K562 (cell line): ENCODE results near the gene ARNT2. TPM values are rescaled to one million over a fixed set of nuclear protein-coding genes. Genes with fewer than 3 reads are reported as not detected.

Experiments used
- ATAC-seq: fragments of 200-7000 bp; cut with Tn5 transposase; 3 replicates; pipeline ENCODE4 v1.9.1; 2020; ENCODE audit warnings: moderate library complexity
- BruUV-seq: library from RNA; stranded (reverse); fragments of 400-500 nt; replicated peaks from 2 replicates; lab custom pipeline; 2021; lab: Mats Ljungman, UMichigan
- CTCF ChIA-PET: fragments of 300-600 bp; formaldehyde crosslinking; extraction: SDS; loops from one replicate; lab custom pipeline; 2021; ENCODE audit warnings: low intra/inter-chr PET ratio; lab: Yijun Ruan, JAX
- POLR2A ChIA-PET: fragments of 300-600, 350-650 bp; sonication (Branson Sonifier 250); formaldehyde crosslinking; extraction: SDS; loops from one replicate; lab custom pipeline; 2021; ENCODE audit warnings: antibody characterized with exemption, inconsistent platforms; lab: Yijun Ruan, JAX
- DNase-seq, 4 experiments: peaks; one replicate each; pipeline versions ENCODE4 v3.0.0 to v3.0.0-alpha.2; 2011 to 2018; ENCODE audit warnings: low spot score in 3 of 4, mixed read lengths in 3 of 4; ENCODE audit errors: extremely low read depth in 1 of 4
- FAIRE-seq: peaks from 2 replicates; lab custom pipeline; 2011; peaks lifted over from hg19 to GRCh38; lab: Jason Lieb, UNC
- H2AFZ ChIP-seq: 2 replicates; pipeline ENCODE4 v1.6.0; 2011; ENCODE audit warnings: low read depth, low read length, control low read depth, inconsistent platforms
- H3K27ac ChIP-seq: fragments of 200-600 bp; 3 replicates; pipeline ENCODE4 v1.8.0; 2011; ENCODE audit warnings: low read depth, mild to moderate bottlenecking, control low read depth, inconsistent platforms, low read length, moderate library complexity, mixed read lengths; ENCODE audit errors: extremely low read depth
- H3K27me3 ChIP-seq, 2 experiments: fragments of 300-600 bp in 1 of 2; 2 replicates in 1 of 2; 3 replicates in 1 of 2; pipeline versions ENCODE4 v1.6.0 to v1.8.0; 2011; ENCODE audit warnings: inconsistent platforms in 2 of 2, low read length in 2 of 2, mild to moderate bottlenecking in 1 of 2, mixed read lengths in 1 of 2, moderate library complexity in 1 of 2; ENCODE audit not compliant: control insufficient read depth in 2 of 2, insufficient read depth in 2 of 2
- H3K36me3 ChIP-seq: fragments of 300-600 bp; 3 replicates; pipeline ENCODE4 v1.8.0; 2011; ENCODE audit warnings: mild to moderate bottlenecking, low read length, inconsistent platforms; ENCODE audit not compliant: control insufficient read depth, insufficient read depth
- H3K4me1 ChIP-seq, 2 experiments: fragments of 200-600 bp in 1 of 2; replicated peaks in 1 of 2; 2 replicates in 1 of 2; 3 replicates in 1 of 2; pipeline versions ENCODE4 v1.5.1 to v1.8.0; 2011; ENCODE audit warnings: inconsistent platforms in 2 of 2, low read length in 2 of 2, mild to moderate bottlenecking in 1 of 2, mixed read lengths in 1 of 2, moderate library complexity in 1 of 2; ENCODE audit not compliant: control insufficient read depth in 2 of 2, insufficient read depth in 2 of 2
- H3K4me2 ChIP-seq: 2 replicates; pipeline ENCODE4 v1.6.1; 2011; ENCODE audit warnings: low read length, control low read depth, inconsistent platforms, mixed read lengths; ENCODE audit not compliant: insufficient read depth
- H3K4me3 ChIP-seq: fragments of 200-600 bp; sonication (generic), shearing (Covaris generic); 2 replicates; pipeline ENCODE4 v1.5.1; 2016; ENCODE audit warnings: control low read depth, inconsistent platforms
- H3K79me2 ChIP-seq: fragments of 200-600 bp; 3 replicates; pipeline ENCODE4 v1.8.0; 2011; ENCODE audit warnings: low read length, inconsistent platforms; ENCODE audit not compliant: control insufficient read depth, insufficient read depth
- H3K9ac ChIP-seq, 2 experiments: 2 replicates each; pipeline versions ENCODE4 v1.6.0 to v1.6.1; 2011; ENCODE audit warnings: low read depth in 2 of 2, low read length in 2 of 2, control low read depth in 1 of 2, inconsistent platforms in 1 of 2, mild to moderate bottlenecking in 1 of 2, mixed read lengths in 1 of 2; ENCODE audit not compliant: insufficient read depth in 1 of 2
- H3K9me1 ChIP-seq: one replicate; pipeline ENCODE4 v1.6.0; 2011; ENCODE audit warnings: inconsistent platforms, mild to moderate bottlenecking, low read length, moderate library complexity; ENCODE audit not compliant: control insufficient read depth, insufficient read depth
- H3K9me3 ChIP-seq: replicated peaks from 2 replicates; pipeline ENCODE4 v1.5.1; 2011; ENCODE audit warnings: low read depth, low read length, inconsistent platforms; ENCODE audit not compliant: control insufficient read depth, insufficient read depth
- H4K20me1 ChIP-seq: replicated peaks from 2 replicates; pipeline ENCODE4 v1.6.1; 2011; ENCODE audit warnings: low read length, inconsistent platforms, mixed read lengths; ENCODE audit not compliant: control insufficient read depth, insufficient read depth
- RBM39 ChIP-seq: fragments of 200-400 bp; formaldehyde crosslinking; optimal IDR thresholded peaks from 2 replicates; pipeline ENCODE3; 2018; ENCODE audit warnings: low read depth, low read length
- ZEB2 ChIP-seq: fragments of 450-650 bp; IDR thresholded peaks from 2 replicates; pipeline ENCODE4 v1.6.1; 2016
- WGBS: fragments of 100-300 bp; shearing (Covaris generic); methylation state at CpG from one replicate; pipeline ENCODE4 v1.1.6; 2016; ENCODE audit warnings: low coverage, mixed read lengths; ENCODE audit not compliant: insufficient coverage; ENCODE audit errors: missing lambda C conversion rate; 5-methylcytosine and 5-hydroxymethylcytosine counted together
- in situ Hi-C: fragments of 300-500 bp; cut with MboI; formaldehyde crosslinking; loops from 4 replicates; pipeline ENCODE4 v1.15.0; 2018; ENCODE audit warnings: inconsistent platforms, mixed read lengths
- intact Hi-C: fragments of 100-400 bp; cut with micrococcal nuclease; formaldehyde crosslinking; loops from 2 replicates; pipeline ENCODE4 v1.14.2; 2022
- polyA plus RNA-seq, 8 experiments: library from polyadenylated mRNA; depleted of rRNA in 4 of 8; stranded (reverse) in 5 of 8; unstranded in 3 of 8; fragments of >200 nt; fragmentation: Nextera tagmentation in 2 of 8; fragmentation: Illumina TruSeq in 1 of 8; extraction: Ambion mirVana in 2 of 8; extraction: Trizol in 1 of 8; gene quantifications; 2 replicates each; pipeline versions ENCODE4 v1.2.1 to v1.2.3, GENCODE V29; 2011 to 2014; ENCODE audit warnings: inconsistent platforms in 1 of 8, missing spikeins in 1 of 8
- total RNA-seq, 7 experiments: library from RNA; depleted of rRNA in 6 of 7; stranded (reverse); fragments of >200 nt in 6 of 7; fragmentation: Illumina TruSeq in 2 of 7; extraction: Trizol in 2 of 7; gene quantifications; 2 replicates each; pipeline versions ENCODE4 v1.2.1 to v1.2.3, GENCODE V29; 2011 to 2021; ENCODE audit warnings: low replicate concordance in 1 of 7
- TF ChIP-seq, protein P1 (sequence below): fragments of 250-450 bp; sonication (Bioruptor Pico); IDR thresholded peaks from 2 replicates; pipeline ENCODE4 v1.4.0; 2020

The ARNT2 gene
- total and polyA plus RNA-seq, 9 of the 15 experiments (the other 6 are each of a cell fraction or from before 2014, with no cell fraction given) = 0.01 TPM; not detected in 8

DNA sequence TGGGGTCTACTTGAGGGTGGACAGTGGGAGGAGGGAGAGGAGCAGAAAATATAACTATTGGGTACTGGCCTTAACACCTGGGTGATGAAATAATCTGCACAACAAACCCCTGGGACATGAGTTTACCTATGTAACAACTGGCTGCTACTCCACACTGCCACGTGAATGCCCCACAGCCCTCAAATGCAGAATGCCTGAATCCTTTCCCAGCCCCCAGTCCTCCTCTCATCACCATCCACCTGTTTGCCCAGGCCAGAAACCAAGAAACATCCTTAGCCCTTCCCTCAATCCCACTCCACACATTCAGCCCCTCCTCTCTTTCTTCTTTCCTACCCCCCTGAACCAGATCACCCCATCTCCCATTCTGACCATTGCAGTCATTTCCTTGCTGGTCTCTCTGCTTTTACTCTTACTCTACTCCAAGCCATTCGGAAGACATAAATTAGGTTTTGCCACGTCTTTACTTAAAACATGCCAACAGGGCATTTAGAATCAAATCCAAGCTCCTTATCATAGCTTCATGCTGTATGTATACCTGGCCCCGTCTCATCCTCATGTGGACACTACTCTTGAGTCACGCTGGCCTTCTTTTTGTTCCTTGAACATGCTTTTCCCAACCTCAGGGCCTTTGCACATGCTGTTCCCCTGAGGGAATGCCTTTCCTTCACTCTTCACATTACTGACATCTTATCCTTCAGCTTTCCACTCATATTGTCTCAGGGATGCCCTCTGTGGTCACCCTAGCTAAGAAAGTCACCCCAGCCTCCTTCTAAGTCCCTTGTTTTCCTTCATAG is 153.5 kb downstream of the ARNT2 start:
- BruUV-seq = no TSS peak
- no peak overlapping the region for H3K4me3 ChIP-seq
- H3K9ac ChIP-seq = no peak overlapping the region
- no peaks in the 10 kb centered on the region for H3K79me2 ChIP-seq
- H3K27me3 ChIP-seq = peaks cover 0 to 25% of the 10 kb centered on the region in 2 experiments; a peak in 3 of 5 replicates
- in situ Hi-C loops (no loop called here), intact Hi-C loops (no loop called here)
- 2% methylated on average over 5 of the region's 5 CpGs for WGBS
- FAIRE-seq (no peak), ATAC-seq (no peak), DNase-seq (no peak)
- no peak for TF ChIP-seq RBM39
- TF ChIP-seq ZEB2 = no peak
- H3K36me3 ChIP-seq = no peaks in the 10 kb centered on the region
- no peak overlapping the region for H2AFZ ChIP-seq
- POLR2A ChIA-PET = no interaction called here
- no peak overlapping the region for H3K27ac ChIP-seq
- CTCF ChIA-PET = no interaction called here
- H4K20me1 ChIP-seq = no peaks in the 10 kb centered on the region; the same call in 1 of the 2 replicates
- no peak overlapping the region for H3K4me2 ChIP-seq
- H3K4me1 ChIP-seq = peaks cover 0 to 12% of the 10 kb centered on the region in 2 experiments; a peak in 3 of 5 replicates
- H3K9me1 ChIP-seq = peaks cover 4% of the 10 kb centered on the region
- no peaks in the 10 kb centered on the region for H3K9me3 ChIP-seq

DNA sequence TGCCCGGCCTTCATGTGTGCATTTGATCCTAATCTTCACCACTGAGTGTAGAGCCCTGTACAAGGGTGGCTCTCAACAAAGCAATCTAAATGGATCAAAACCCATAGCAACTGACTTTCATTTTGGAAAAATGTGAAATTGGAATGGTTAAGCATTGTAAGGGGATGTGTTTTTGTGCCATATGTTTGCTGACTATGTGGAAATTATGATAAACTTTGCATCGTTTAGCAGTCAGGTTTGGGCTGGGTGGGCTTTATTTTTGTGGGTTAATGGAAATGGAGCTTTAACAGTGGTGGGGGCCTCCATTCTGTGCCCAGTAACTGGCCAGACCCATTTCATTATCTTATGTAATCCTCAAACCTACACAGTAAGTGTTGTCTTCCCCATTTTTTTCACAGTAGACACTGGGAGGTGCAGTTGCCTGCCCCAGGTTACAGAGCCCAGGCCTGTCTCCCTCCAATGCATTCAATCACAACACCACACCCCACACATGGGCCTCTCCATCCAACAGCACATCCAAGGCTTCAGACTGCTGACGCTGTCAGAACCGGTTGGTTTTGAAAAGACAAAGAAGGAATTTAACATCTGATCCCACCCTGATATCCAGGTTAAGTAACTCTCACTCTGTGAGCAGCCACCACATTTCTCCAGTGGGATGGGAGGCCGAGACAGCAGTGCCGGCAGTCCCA is 154.6 kb downstream of the ARNT2 start:
- Histone ChIP-seq H4K20me1 (no peaks in the 10 kb centered on the region; the same call in none of the 2 replicates), H3K9ac (no peak overlapping the region), H3K27ac (no peak overlapping the region), H3K27me3 (peaks cover 0 to 35% of the 10 kb centered on the region in 2 experiments; a peak in 3 of 5 replicates), H3K36me3 (no peaks in the 10 kb centered on the region), H3K4me2 (no peak overlapping the region), H3K4me1 (peaks cover 0 to 12% of the 10 kb centered on the region in 2 experiments; a peak in 3 of 5 replicates), H3K4me3 (no peak overlapping the region), H2AFZ (no peak overlapping the region), H3K79me2 (no peaks in the 10 kb centered on the region), H3K9me1 (peaks cover 4% of the 10 kb centered on the region), H3K9me3 (no peaks in the 10 kb centered on the region)
- DNase-seq (no peak), FAIRE-seq (no peak), ATAC-seq (no peak)
- in situ Hi-C loops (no loop called here), intact Hi-C loops (no loop called here)
- no TSS peak for BruUV-seq
- POLR2A ChIA-PET = no interaction called here
- CTCF ChIA-PET = no interaction called here
- whole genome bisulfite sequencing = 2% methylated on average over 6 of the region's 6 CpGs
- TF ChIP-seq, protein P1, sequence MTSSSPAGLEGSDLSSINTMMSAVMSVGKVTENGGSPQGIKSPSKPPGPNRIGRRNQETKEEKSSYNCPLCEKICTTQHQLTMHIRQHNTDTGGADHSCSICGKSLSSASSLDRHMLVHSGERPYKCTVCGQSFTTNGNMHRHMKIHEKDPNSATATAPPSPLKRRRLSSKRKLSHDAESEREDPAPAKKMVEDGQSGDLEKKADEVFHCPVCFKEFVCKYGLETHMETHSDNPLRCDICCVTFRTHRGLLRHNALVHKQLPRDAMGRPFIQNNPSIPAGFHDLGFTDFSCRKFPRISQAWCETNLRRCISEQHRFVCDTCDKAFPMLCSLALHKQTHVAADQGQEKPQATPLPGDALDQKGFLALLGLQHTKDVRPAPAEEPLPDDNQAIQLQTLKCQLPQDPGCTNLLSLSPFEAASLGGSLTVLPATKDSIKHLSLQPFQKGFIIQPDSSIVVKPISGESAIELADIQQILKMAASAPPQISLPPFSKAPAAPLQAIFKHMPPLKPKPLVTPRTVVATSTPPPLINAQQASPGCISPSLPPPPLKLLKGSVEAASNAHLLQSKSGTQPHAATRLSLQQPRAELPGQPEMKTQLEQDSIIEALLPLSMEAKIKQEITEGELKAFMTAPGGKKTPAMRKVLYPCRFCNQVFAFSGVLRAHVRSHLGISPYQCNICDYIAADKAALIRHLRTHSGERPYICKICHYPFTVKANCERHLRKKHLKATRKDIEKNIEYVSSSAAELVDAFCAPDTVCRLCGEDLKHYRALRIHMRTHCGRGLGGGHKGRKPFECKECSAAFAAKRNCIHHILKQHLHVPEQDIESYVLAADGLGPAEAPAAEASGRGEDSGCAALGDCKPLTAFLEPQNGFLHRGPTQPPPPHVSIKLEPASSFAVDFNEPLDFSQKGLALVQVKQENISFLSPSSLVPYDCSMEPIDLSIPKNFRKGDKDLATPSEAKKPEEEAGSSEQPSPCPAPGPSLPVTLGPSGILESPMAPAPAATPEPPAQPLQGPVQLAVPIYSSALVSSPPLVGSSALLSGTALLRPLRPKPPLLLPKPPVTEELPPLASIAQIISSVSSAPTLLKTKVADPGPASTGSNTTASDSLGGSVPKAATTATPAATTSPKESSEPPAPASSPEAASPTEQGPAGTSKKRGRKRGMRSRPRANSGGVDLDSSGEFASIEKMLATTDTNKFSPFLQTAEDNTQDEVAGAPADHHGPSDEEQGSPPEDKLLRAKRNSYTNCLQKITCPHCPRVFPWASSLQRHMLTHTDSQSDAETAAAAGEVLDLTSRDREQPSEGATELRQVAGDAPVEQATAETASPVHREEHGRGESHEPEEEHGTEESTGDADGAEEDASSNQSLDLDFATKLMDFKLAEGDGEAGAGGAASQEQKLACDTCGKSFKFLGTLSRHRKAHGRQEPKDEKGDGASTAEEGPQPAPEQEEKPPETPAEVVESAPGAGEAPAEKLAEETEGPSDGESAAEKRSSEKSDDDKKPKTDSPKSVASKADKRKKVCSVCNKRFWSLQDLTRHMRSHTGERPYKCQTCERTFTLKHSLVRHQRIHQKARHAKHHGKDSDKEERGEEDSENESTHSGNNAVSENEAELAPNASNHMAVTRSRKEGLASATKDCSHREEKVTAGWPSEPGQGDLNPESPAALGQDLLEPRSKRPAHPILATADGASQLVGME (CRISPR knock-in tag) = no peak
